ENCODE data around the gene SORL1.

GRCh38 chr11:121576531-121576930 is 124.4 kb downstream of the SORL1 start:
- TF ChIP-seq CTCF (IDR thresholded peaks at IDR 0.05) (no peak), POLR2A (IDR thresholded peaks at IDR 0.05) (no peak)
